Cardiac muscle cell (in vitro differentiated cells and primary cell): Measurements from ENCODE around the gene PCDH9. TPM values are rescaled to one million over a fixed set of nuclear protein-coding genes. Genes with fewer than 3 reads are reported as not detected.
A peak's percentile ranks its signal among the peaks of the same experiment; 100 is the strongest.

Experiments used
- DNase-seq, 2 donors: peaks; one replicate each; pipeline versions ENCODE4 v3.0.0 to v3.0.0-alpha.2; 2010 to 2017; ENCODE audit warnings: low read depth in 1 of 2, low spot score in 1 of 2
- H3K27ac ChIP-seq: fragments of 200-600 bp; sonication (generic); 2 replicates; pipeline ENCODE4 v1.5.1; 2016
- H3K27me3 ChIP-seq: fragments of 200-600 bp; sonication (generic); 2 replicates; pipeline ENCODE4 v1.6.0; 2016; ENCODE audit warnings: control low read depth
- H3K36me3 ChIP-seq: fragments of 200-600 bp; sonication (generic); 2 replicates; pipeline ENCODE4 v1.5.1; 2016; ENCODE audit warnings: control low read depth
- H3K4me1 ChIP-seq: fragments of 200-600 bp; sonication (generic); 2 replicates; pipeline ENCODE4 v1.8.1; 2017; ENCODE audit warnings: low read depth, mild to moderate bottlenecking, mixed run types
- H3K4me3 ChIP-seq: fragments of 200-600 bp; sonication (generic); 2 replicates; pipeline ENCODE4 v1.5.1; 2016; ENCODE audit warnings: mild to moderate bottlenecking
- H3K9me3 ChIP-seq: fragments of 200-600 bp; sonication (generic); 2 replicates; pipeline ENCODE4 v1.5.1; 2017; ENCODE audit warnings: low read depth, mild to moderate bottlenecking, control low read depth
- CTCF ChIP-seq: IDR thresholded peaks from 2 replicates; pipeline ENCODE4 v1.5.1; 2012; ENCODE audit warnings: low read depth, mild to moderate bottlenecking, low read length
- polyA plus RNA-seq: library from polyadenylated mRNA; unstranded; fragments of >200 nt; fragmentation: Nextera tagmentation; extraction: Ambion mirVana; gene quantifications from 2 replicates; pipeline ENCODE4 v1.2.1, GENCODE V29; 2016
- total RNA-seq: library from RNA; depleted of rRNA; stranded (reverse); fragments of >200 nt; gene quantifications from 2 replicates; pipeline ENCODE4 v1.2.3, GENCODE V29; 2016

PCDH9 gene
- total and polyA plus RNA-seq, 2 experiments from 2014 or later = 1.6 to 2.3 TPM

DNA sequence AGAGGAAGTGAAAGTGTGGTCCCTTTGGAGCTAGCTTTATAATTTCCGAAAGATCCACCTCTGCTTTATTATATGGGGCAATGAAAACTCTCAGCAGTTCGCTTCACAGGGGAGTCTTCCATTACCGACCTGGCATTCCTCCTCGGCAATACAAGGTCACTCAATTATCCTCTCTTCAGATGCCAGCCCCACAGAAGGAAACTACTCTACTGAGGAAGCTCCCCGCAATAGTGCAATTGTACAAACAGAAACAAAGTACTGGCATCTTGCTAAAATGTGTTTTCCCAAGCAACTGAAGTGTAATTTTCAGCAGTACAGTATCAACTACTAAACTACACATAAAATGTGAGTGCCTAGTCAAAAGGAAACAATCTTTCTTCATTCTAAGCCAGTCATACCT is 702.0 kb downstream of the PCDH9 start:
- Histone ChIP-seq H3K27ac (no peak overlapping the region), H3K4me1 (no peaks in the 10 kb centered on the region), H3K4me3 (no peak overlapping the region), H3K36me3 (no peaks in the 10 kb centered on the region), H3K27me3 (no peaks in the 10 kb centered on the region), H3K9me3 (no peaks in the 10 kb centered on the region)
- no peak for DNase-seq
- TF ChIP-seq CTCF = no peak

DNA sequence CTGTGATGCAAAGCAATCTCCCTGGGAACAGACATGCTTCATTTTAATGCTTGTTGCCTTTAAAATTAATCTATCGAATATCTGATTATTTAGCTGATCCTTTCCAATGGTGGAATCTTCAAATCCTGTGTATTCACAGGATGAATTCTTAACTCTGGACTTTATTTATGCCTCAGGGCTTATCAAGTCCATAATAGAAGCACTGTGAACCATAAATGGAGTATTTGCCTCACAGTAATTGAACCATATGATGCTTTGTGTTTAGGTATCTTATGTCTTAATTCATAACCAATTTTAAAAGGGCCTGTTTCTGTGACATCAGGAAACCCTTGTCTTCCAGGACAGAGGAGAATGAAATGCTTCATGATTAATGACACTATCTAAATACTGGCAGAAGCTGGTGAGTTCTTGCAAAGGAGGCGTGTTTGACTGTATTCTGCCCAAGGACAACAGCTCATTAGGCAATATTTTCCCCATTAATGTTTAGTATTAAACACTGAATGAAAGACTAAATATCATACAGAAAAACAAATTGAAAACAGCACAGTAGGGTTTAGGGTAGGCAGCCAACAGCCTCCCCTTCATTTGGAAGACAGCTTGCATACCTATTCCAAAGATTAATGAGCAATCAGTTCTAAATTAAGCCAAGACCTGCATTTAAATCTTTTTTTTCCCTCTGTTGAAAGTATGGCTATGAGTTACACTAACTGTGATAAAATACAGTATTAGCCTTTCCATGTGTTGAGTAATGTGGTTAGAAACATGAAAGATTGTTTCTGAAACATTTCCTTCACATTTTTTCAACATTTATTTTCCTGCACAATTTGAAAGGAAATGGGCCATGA is 709.4 kb downstream of the PCDH9 start:
- no peaks in the 10 kb centered on the region for H3K9me3 ChIP-seq
- no peak for DNase-seq
- no peak for TF ChIP-seq CTCF
- H3K27me3 ChIP-seq = no peaks in the 10 kb centered on the region
- peaks cover 6% of the 10 kb centered on the region for H3K4me1 ChIP-seq
- H3K36me3 ChIP-seq = no peaks in the 10 kb centered on the region
- no peak overlapping the region for H3K4me3 ChIP-seq
- no peak overlapping the region for H3K27ac ChIP-seq

GRCh38 chr13:66519259-66519658 is 710.9 kb downstream of the PCDH9 start:
- H3K4me1 ChIP-seq = peaks cover 6% of the 10 kb centered on the region
- DNase-seq = no peak
- H3K36me3 ChIP-seq = no peaks in the 10 kb centered on the region
- no peaks in the 10 kb centered on the region for H3K9me3 ChIP-seq
- no peaks in the 10 kb centered on the region for H3K27me3 ChIP-seq
- no peak overlapping the region for H3K4me3 ChIP-seq
- no peak overlapping the region for H3K27ac ChIP-seq
- TF ChIP-seq CTCF = no peak

DNA sequence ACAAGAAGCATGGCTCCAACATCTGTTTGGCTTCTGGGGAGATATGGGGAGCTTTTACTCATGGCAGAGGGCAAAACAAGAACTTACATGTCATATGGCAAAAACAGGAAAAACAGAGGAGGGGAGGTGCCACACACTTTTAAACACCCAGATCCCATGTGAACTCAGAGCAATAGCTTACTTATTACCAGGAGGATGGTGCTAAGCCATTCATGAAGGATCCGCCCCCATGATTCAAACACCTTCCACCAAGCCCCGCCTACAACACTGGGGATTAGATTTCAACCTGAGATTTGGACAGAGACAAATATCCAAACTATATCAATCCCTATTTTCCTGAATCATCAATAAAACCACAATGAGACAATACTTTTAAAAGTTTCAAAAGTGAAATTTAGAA is 712.1 kb downstream of the PCDH9 start:
- peaks cover 6% of the 10 kb centered on the region for H3K4me1 ChIP-seq
- TF ChIP-seq CTCF = no peak
- H3K9me3 ChIP-seq = no peaks in the 10 kb centered on the region
- DNase-seq = no peak
- no peak overlapping the region for H3K27ac ChIP-seq
- H3K4me3 ChIP-seq = no peak overlapping the region
- H3K36me3 ChIP-seq = no peaks in the 10 kb centered on the region
- no peaks in the 10 kb centered on the region for H3K27me3 ChIP-seq

DNA sequence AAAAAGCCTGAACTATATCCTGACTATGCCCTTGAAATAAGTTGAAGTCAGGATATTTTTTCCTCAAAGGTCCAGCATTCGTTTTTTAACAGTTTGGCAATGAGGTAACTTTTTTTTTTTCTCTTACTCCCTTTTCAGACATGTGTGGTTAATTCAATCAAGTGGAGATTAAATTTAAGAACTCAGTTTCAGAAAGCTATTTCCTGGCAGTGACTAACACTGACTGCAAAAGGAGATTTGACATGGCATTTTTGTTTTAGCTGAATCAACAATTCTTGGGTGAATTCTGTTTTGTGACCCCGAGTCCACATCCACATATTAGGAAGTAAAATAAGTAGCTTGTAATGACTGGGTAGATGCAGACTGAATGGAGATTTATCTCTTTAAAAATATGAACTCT is 716.4 kb downstream of the PCDH9 start:
- peak in 1 of 2 donors; percentile 65 for DNase-seq
- no peak for TF ChIP-seq CTCF
- Histone ChIP-seq H3K4me1 (no peaks in the 10 kb centered on the region), H3K27me3 (no peaks in the 10 kb centered on the region), H3K9me3 (no peaks in the 10 kb centered on the region), H3K27ac (no peak overlapping the region), H3K4me3 (no peak overlapping the region), H3K36me3 (no peaks in the 10 kb centered on the region)
